HG03378 (cell line): ENCODE data around the gene TAF8.

Source experiments
- ATAC-seq: cut with Tn5 transposase; IDR thresholded peaks from one replicate; pipeline ENCODE4 v1.9.1; 2021; ENCODE audit warnings: mild to moderate bottlenecking, moderate library complexity; ENCODE audit not compliant: unreplicated experiment

TAF8 gene

GRCh38 chr6:42049948-42050296 is 402 bp upstream of the TAF8 start:
- ATAC-seq = no peak

DNA sequence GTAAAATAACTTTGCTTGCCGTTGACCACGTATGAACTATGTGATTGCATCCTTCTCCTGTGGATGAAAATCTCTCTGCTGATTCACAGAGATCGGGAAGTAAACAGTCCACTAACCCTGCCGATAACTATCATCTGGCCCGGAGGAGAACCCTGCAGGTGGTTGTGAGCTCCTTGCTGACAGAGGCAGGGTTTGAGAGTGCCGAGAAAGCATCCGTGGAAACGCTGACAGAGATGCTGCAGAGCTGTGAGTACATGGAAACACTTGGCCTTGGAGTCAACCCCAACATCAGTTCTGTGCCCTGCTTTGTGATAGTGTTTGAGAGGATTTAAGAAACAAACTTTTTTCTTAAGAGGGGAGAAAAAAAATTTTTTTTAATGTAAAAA is 937 bp downstream of the TAF8 start:
- no peak for ATAC-seq

DNA sequence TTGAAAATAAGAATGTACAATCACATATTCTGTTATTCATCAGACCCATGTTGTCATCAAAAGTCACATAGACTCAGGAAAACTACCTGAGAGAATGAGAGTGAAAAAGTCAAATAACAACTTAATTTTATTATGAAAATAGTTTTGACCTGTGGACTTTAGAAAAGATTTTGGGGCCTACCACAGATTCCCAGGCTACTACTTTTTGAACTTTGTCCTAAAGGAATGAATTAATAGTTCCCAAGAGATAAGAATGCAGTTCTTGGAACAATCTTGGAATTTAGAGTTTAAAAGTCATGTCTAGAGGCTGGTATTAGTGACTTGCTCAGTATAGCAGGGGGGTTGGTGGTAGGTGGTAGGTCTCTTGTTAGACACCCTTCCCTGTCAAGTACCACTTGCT is 3.3 kb downstream of the TAF8 start:
- ATAC-seq = no peak

DNA sequence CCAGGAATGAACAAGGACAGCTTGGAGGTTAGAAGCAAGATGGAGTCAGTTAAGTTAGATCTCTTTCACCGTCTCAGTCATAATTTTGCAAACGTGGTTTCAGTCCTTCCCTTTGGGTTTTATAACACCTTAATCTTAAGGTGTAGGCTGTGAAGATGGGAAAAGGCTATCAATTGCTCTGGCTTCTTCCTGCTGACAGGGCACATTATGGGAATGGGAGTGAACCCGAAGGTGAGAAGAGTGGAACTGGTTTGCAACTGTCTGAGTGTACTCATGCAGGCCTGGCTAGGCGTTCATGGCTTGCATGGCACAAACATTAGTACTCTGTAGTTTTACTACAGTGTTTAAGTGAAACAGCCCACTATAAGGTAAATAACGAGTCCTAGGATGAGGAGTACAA is 9.4 kb downstream of the TAF8 start:
- no peak for ATAC-seq

GRCh38 chr6:42066156-42066675 is 15.9 kb downstream of the TAF8 start:
- no peak for ATAC-seq

- no peak for ATAC-seq
Observed at GRCh38 chr6:42068173-42068572, 17.8 kb downstream of the TAF8 start.

DNA sequence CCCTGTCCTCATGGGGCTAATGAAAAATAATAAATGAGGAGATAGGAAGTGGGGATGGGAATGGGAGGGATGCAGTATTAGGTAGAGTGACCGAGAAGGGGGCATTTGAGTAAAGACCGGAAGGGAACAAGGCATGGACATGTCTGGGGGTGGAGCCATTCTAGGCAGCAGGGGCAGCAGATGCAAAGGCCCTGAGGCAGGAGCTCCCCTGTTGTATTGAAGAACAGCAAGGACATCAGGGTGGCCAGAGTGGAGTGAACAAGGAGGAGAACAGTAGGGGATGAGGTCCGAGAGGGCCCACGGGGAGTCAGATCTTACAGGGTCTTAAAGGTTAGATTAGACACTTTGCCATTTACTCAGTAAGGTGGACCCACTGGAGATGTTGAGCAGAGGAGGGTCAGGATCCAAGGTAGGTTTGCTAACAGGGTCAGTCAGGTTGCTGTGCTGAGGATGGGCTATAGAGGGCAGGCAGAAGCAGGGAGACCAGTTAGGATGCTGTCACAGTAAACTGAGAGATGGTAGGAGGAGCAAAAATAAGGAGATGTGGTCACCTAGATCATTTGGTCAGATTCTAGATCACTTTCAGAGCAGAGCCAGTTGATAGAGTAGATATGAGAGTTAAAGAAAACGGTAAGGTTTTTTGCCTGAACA is 18.7 kb downstream of the TAF8 start:
- ATAC-seq = no peak

DNA sequence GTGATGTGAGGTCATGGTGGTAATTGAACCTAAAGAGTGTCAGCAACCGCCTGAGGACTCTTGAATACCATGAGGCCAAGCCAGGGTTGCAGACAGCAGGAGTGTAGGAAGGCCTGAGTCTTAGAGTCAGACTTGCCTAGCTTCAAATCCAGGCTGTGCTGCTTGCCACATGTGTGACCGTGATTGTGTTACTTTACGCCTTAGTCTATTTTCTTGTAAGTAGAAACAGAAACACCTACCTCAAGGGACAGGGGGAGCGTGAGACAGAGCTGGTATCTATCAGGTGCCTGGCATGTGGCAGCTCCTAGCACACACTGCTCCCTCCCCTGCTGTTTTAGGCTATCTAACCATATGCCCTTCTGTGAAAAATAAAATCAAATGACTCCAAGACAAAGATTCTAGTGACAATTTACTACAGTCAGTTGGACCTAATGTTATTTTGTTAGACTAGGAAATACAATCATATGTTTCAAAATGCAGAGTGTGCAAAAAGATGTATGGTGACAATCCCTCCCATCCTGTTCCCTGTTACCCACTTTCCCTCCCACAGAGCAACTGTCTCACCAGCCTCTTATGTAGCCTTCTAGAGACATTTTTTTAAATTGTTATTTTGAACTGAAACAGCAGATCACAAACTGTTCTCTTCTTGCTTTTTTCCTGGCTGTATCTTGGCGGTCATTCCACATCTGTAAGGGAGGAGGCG is 21.7 kb downstream of the TAF8 start:
- ATAC-seq = no peak

DNA sequence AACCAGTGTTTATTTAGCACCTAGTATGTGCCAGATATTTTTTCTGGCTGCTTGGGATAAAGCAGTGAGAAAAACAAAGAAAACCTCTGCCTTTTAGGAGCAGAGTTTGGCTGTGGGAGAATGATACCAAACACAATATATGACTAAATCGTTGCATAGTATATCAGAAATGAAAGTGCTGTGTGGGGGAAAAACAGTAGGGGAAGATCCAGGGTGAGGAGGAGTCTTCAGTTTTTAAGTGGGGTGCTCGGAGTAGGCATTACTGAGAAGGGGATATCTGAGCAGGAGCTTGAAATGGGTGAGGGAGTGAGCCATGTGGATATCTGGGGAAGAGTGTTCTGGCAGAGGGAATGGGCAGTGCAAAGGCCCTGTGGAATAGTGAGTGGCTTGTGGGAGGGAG is 23.0 kb downstream of the TAF8 start:
- no peak for ATAC-seq

GRCh38 chr6:42075159-42075838 is 25.0 kb downstream of the TAF8 start:
- ATAC-seq = no peak

GRCh38 chr6:42078386-42078785 is 28.1 kb downstream of the TAF8 start:
- no peak for ATAC-seq

- ATAC-seq = no peak
Observed at GRCh38 chr6:42079941-42080464, 29.7 kb downstream of the TAF8 start.

GRCh38 chr6:42083530-42083929 is 33.2 kb downstream of the TAF8 start:
- no peak for ATAC-seq

- no peak for ATAC-seq
Observed at GRCh38 chr6:42084889-42085288, 34.6 kb downstream of the TAF8 start.

GRCh38 chr6:42086046-42087035 is 36.0 kb downstream of the TAF8 start:
- ATAC-seq = no peak

DNA sequence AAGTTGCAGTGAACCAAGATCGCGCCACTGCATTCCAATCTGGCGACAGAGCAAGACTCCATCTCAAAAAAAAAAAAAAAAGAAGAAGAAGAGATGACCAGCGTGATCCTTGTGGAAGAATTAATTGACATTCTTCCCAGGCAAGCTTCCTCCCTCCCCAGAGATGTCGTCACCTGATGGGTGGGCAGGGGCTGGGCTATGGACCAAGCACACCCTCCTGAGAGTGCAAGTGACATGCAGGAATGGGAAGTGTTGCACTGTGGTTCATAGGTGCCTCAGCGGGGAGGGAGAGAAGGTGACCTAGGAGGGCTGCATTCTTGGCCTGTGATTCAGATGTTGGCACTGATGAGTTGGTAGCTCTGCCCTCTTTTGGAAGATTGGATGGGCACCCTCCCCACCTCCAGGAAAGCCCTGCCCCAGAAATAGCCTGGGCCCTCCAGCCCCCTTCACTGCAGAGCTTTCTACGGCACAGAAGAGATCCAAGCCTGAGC is 37.8 kb downstream of the TAF8 start:
- ATAC-seq = no peak

- ATAC-seq = no peak
Observed at GRCh38 chr6:42090819-42091717, 40.7 kb downstream of the TAF8 start.

- ATAC-seq = no peak
Observed at GRCh38 chr6:42091718-42092023, 41.3 kb downstream of the TAF8 start.

DNA sequence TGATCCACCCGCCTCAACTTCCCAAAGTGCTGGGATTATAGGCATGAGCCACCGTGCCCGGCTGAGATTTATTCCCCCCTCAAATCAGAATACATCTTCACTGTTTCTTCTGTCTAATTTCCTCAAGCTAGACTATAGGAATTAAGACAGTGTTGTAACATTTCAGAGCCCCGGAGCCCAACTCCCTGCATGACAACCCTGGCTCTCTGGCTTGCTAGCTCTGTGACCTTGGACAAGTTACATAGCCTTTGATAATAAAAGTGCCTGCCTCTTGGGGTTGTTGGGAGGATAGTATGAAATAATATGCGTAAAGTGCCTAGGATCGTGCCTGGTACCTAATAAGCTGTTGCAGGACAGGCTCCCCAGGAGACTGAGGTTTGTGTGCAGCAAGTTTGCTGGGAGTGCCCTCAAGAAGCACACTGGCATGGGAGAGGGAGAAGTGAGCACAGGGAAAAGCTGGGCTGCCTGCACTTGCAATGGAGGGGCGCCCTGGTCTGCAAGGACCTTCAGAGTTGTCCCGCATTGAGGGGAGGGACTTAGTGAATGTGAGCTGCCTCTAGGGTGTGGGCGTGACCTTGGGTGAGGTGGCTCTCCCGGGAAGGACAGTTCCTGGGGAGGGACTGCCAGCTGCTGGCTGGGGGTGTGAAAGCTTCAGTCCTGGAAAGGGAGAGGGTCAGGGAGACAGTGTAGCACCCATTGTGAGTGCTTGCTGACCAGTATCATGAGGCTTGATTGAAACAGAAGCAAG is 43.4 kb downstream of the TAF8 start:
- no peak for ATAC-seq
